DLD1 (cell line): Measurements from ENCODE around the gene LPAR3.

Experiments
- in situ Hi-C: cut with HindIII; loops from 2 replicates; pipeline ENCODE4 v1.10.0; 2017; ENCODE audit warnings: low sequenced_read_pairs

LPAR3 gene

GRCh38 chr1:84833194-84833593 lies 59.8 kb downstream of the LPAR3 start:
- in situ Hi-C loops, result no loop called here

- in situ Hi-C loops, result no loop called here
Measured at GRCh38 chr1:84830136-84830535, 62.9 kb downstream of the LPAR3 start.

- in situ Hi-C loops, result no loop called here
Measured at GRCh38 chr1:84827976-84828375, 65.0 kb downstream of the LPAR3 start.

- in situ Hi-C loops, result no loop called here
Measured at GRCh38 chr1:84827555-84827954, 65.5 kb downstream of the LPAR3 start.

- in situ Hi-C loops, result no loop called here
Measured at GRCh38 chr1:84825161-84825560, 67.8 kb downstream of the LPAR3 start.

- in situ Hi-C loops, result no loop called here
Measured at GRCh38 chr1:84823991-84824390, 69.0 kb downstream of the LPAR3 start.

GRCh38 chr1:84823511-84823910 lies 69.5 kb downstream of the LPAR3 start:
- in situ Hi-C loops, result no loop called here

GRCh38 chr1:84810343-84810742 lies 82.7 kb downstream of the LPAR3 start:
- in situ Hi-C loops, result no loop called here

GRCh38 chr1:84809023-84809422 lies 84.0 kb downstream of the LPAR3 start:
- in situ Hi-C loops, result no loop called here

GRCh38 chr1:84803604-84804003 lies 89.4 kb downstream of the LPAR3 start:
- in situ Hi-C loops, result no loop called here

- in situ Hi-C loops, result no loop called here
Measured at GRCh38 chr1:84802567-84803232, 90.3 kb downstream of the LPAR3 start.

- in situ Hi-C loops, result no loop called here
Measured at GRCh38 chr1:84800090-84801073, 92.6 kb downstream of the LPAR3 start.

- in situ Hi-C loops, result no loop called here
Measured at GRCh38 chr1:84797603-84798002, 95.4 kb downstream of the LPAR3 start.

GRCh38 chr1:84795966-84796600 lies 96.9 kb downstream of the LPAR3 start:
- in situ Hi-C loops, result no loop called here

- in situ Hi-C loops, result no loop called here
Measured at GRCh38 chr1:84795213-84795612, 97.8 kb downstream of the LPAR3 start.

GRCh38 chr1:84792421-84792820 lies 100.6 kb downstream of the LPAR3 start:
- in situ Hi-C loops, result no loop called here

- in situ Hi-C loops, result no loop called here
Measured at GRCh38 chr1:84789014-84789413, 104.0 kb downstream of the LPAR3 start.

- in situ Hi-C loops, result no loop called here
Measured at GRCh38 chr1:84785271-84786036, 107.6 kb downstream of the LPAR3 start.

GRCh38 chr1:84782881-84783280 lies 110.1 kb downstream of the LPAR3 start:
- in situ Hi-C loops, result no loop called here

- in situ Hi-C loops, result no loop called here
Measured at GRCh38 chr1:84781946-84782771, 110.8 kb downstream of the LPAR3 start.
